Kasumi-1 (cell line): ENCODE measurements around the gene AGRN.
"Not testable (repeated sequence)": the region's sequence is repeated elsewhere in the genome, so short reads cannot be mapped to it uniquely, and the experiment has no call there.

ENCODE experiments used
- DNase-seq, 2 experiments: peaks; one replicate each; lab custom pipeline; 2025; lab: John Stamatoyannopoulos, UW

Gene AGRN

GRCh38 chr1:1067284-1067859 is 47.5 kb downstream of the AGRN start:
- no peak for DNase-seq

GRCh38 chr1:1067860-1068516 is 48.1 kb downstream of the AGRN start:
- DNase-seq: no peak

- no peak for DNase-seq
Measured at GRCh38 chr1:1068517-1069055, 48.7 kb downstream of the AGRN start.

GRCh38 chr1:1069056-1069710 is 49.3 kb downstream of the AGRN start:
- no peak for DNase-seq

- no peak for DNase-seq
Measured at GRCh38 chr1:1069711-1070676, 50.1 kb downstream of the AGRN start.

GRCh38 chr1:1071486-1072298 is 51.8 kb downstream of the AGRN start:
- no peak for DNase-seq

GRCh38 chr1:1072299-1072848 is 52.5 kb downstream of the AGRN start:
- no peak for DNase-seq

GRCh38 chr1:1072849-1073742 is 53.2 kb downstream of the AGRN start:
- no peak for DNase-seq

- no peak for DNase-seq
Measured at GRCh38 chr1:1073743-1074587, 54.0 kb downstream of the AGRN start, which contains the start of gene RNF223. TSS of gene RNF223 (minus strand) at chr1:1074306. CDS start at chr1:1072566, 1,740 bp downstream.

GRCh38 chr1:1074631-1075147 is 54.8 kb downstream of the AGRN start:
- no peak for DNase-seq

GRCh38 chr1:1075148-1075935 is 55.4 kb downstream of the AGRN start:
- no peak for DNase-seq

GRCh38 chr1:1077396-1077795 is 57.5 kb downstream of the AGRN start:
- DNase-seq: not testable (repeated sequence)

- DNase-seq: peak; percentile 8 to 36
Measured at GRCh38 chr1:1079408-1080121, 59.6 kb downstream of the AGRN start.

- DNase-seq: no peak
Measured at GRCh38 chr1:1080122-1080757, 60.3 kb downstream of the AGRN start.

- DNase-seq: no peak
Measured at GRCh38 chr1:1080951-1081310, 61.0 kb downstream of the AGRN start.
